Measurements from ENCODE around the gene PAK4.

Gene PAK4

DNA sequence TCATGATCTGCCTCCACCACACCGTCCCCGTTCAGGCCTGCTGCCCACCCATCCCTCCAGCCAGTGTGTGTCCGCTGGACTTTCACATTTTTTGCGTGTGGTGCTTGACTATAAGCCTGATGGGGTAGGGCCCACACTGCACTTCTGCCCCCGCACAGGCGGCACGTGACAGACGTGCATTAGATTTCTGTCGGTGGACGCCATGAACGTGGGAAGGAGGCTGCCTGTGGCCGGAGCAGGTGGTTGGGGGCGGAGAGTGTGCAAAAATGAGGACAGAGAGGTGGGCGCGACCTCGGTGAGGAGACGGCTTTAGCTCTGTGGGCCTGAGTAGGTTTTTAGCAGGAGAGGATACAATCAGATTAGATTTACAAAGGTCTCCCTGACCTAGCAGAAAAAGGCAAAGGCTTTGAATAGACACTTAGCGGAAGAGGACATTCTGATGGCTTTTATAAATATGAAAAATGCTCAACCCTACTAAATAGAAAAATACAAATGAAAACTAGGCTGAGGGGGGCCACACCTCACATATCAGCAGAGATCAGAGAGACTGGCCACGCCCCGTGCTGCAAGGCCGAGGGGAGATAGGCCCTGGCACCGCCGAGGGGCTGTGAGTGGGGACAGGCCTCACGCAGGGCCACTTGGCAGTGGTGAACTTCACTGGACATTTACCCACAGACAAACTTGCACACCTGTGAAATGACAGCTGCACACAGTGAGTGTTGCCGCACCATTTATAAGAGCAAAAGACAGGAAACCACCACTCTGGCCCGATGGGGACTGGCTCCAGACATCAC lies 25.4 kb downstream of the PAK4 start:
- TF ChIP-seq CTCF (IDR thresholded peaks at IDR 0.05; ENCODE audit: low read depth, low read length) = no peak
- H3K4me3 ChIP-seq (ENCODE audit: low read depth, low read length) = no peak overlapping the region

GRCh38 chr19:39152066-39152465 lies 26.5 kb downstream of the PAK4 start:
- no peak for TF ChIP-seq CTCF (IDR thresholded peaks at IDR 0.05; ENCODE audit: low read depth, low read length)
- no peak overlapping the region for H3K4me3 ChIP-seq (ENCODE audit: low read depth, low read length)

DNA sequence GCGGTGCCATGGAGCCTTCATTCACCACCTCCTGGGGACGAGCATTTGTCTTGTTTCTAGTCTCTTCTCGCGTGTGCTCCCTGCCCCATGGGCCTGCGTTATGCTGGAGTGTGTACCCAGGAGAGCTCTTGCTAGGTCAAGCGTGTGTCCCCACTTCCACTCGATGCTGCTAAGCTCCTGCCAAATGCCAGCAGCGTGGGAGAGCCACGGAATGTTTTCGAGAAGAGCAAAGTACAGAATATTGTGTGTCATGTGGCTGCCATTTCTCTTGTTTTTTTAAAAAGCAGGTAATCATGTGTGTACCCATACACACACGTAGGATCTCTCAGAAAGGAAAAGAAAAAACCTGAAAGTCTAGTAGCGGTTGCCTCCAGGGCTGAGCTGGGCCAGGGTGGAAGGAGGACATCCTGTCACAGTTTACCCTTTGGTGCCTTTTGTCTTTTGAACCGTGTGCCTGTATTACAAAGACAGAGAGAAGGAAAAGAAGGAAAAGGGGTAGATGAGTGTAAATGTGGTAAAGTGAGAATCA lies 28.6 kb downstream of the PAK4 start:
- H3K4me3 ChIP-seq (ENCODE audit: low read depth, low read length) = no peak overlapping the region
- no peak for TF ChIP-seq CTCF (IDR thresholded peaks at IDR 0.05; ENCODE audit: low read depth, low read length)

GRCh38 chr19:39154629-39155100 lies 29.1 kb downstream of the PAK4 start:
- H3K4me3 ChIP-seq (ENCODE audit: low read depth, low read length) = no peak overlapping the region
- TF ChIP-seq CTCF (IDR thresholded peaks at IDR 0.05; ENCODE audit: low read depth, low read length) = no peak

GRCh38 chr19:39155114-39155700 lies 29.6 kb downstream of the PAK4 start:
- TF ChIP-seq CTCF (IDR thresholded peaks at IDR 0.05; ENCODE audit: low read depth, low read length) = no peak
- H3K4me3 ChIP-seq (ENCODE audit: low read depth, low read length) = no peak overlapping the region

- H3K4me3 ChIP-seq (ENCODE audit: low read depth, low read length) = no peak overlapping the region
- no peak for TF ChIP-seq CTCF (IDR thresholded peaks at IDR 0.05; ENCODE audit: low read depth, low read length)
These were observed 30.2 kb downstream of the PAK4 start for GRCh38 chr19:39155741-39156140.

All from WI38 (cell line).